H1 (cell line): ENCODE data around the gene GLUL. TPM values are rescaled to one million over a fixed set of nuclear protein-coding genes. Genes with fewer than 3 reads are reported as not detected.

Experiments
- CTCF ChIA-PET: fragments of 300-600 bp; sonication (Branson Sonifier 250); formaldehyde crosslinking; loops from one replicate; lab custom pipeline; 2021; ENCODE audit not compliant: partially characterized antibody; lab: Charles Lee
- POLR2A ChIA-PET: fragments of 300-600 bp; sonication (Branson Sonifier 250); formaldehyde crosslinking; loops from one replicate; lab custom pipeline; 2021; ENCODE audit warnings: inconsistent platforms; ENCODE audit not compliant: partially characterized antibody; lab: Charles Lee
- DNase-seq, 2 experiments: peaks; one replicate each; pipeline versions ENCODE4 v3.0.0 to v3.0.0-alpha.2; 2010 to 2022; ENCODE audit warnings: low spot score in 2 of 2, low read depth in 1 of 2, mixed read lengths in 1 of 2
- FAIRE-seq: peaks from 2 replicates; lab custom pipeline; 2011; peaks lifted over from hg19 to GRCh38; lab: Jason Lieb, UNC
- H2AFZ ChIP-seq: 2 replicates; pipeline ENCODE4 v1.8.1; 2012; ENCODE audit warnings: low read length, inconsistent platforms
- H2AK5ac ChIP-seq: 2 replicates; pipeline ENCODE4 v1.6.1; 2013; ENCODE audit warnings: low read depth, low read length
- H2BK120ac ChIP-seq: replicated peaks from 2 replicates; pipeline ENCODE3; 2013; ENCODE audit warnings: low read depth, low read length, inconsistent platforms
- H2BK12ac ChIP-seq: 2 replicates; pipeline ENCODE4 v1.6.1; 2013; ENCODE audit warnings: low read depth, low read length
- H2BK15ac ChIP-seq: 2 replicates; pipeline ENCODE4 v1.6.1; 2013; ENCODE audit warnings: low read length
- H2BK20ac ChIP-seq: 2 replicates; pipeline ENCODE4 v1.6.1; 2013; ENCODE audit warnings: low read length
- H2BK5ac ChIP-seq: 2 replicates; pipeline ENCODE4 v1.6.1; 2013; ENCODE audit warnings: low read depth, low read length
- H3K14ac ChIP-seq: 2 replicates; pipeline ENCODE4 v1.6.1; 2013; ENCODE audit warnings: inconsistent platforms; ENCODE audit not compliant: insufficient read length
- H3K18ac ChIP-seq: 2 replicates; pipeline ENCODE4 v1.6.1; 2013; ENCODE audit warnings: low read length; ENCODE audit errors: extremely low read depth
- H3K23ac ChIP-seq: 2 replicates; pipeline ENCODE4 v1.6.1; 2013; ENCODE audit warnings: inconsistent platforms; ENCODE audit not compliant: insufficient read length
- H3K23me2 ChIP-seq: 2 replicates; pipeline ENCODE4 v1.6.1; 2013; ENCODE audit warnings: low read depth, low read length
- H3K27ac ChIP-seq: 2 replicates; pipeline ENCODE4 v1.6.1; 2011; ENCODE audit warnings: low read depth, low read length, inconsistent platforms
- H3K27me3 ChIP-seq, 4 experiments: replicated peaks in 1 of 4; 1 replicate in 1 of 4; 2 replicates in 3 of 4; pipeline versions ENCODE4 v1.6.1 to v1.8.1; 2011 to 2013; ENCODE audit warnings: low read length in 3 of 4, mild to moderate bottlenecking in 3 of 4, inconsistent platforms in 2 of 4, mixed read lengths in 2 of 4, moderate library complexity in 1 of 4; ENCODE audit not compliant: control insufficient read depth in 3 of 4, insufficient read depth in 3 of 4; ENCODE audit errors: extremely low read depth in 1 of 4
- H3K36me3 ChIP-seq, 4 experiments: 2 replicates each; pipeline versions ENCODE4 v1.6.1 to v1.8.1; 2011 to 2013; ENCODE audit warnings: mild to moderate bottlenecking in 4 of 4, low read length in 3 of 4, moderate library complexity in 2 of 4, control low read depth in 1 of 4, inconsistent platforms in 1 of 4; ENCODE audit not compliant: insufficient read depth in 4 of 4, control insufficient read depth in 2 of 4
- H3K4ac ChIP-seq: replicated peaks from 2 replicates; pipeline ENCODE3; 2013; ENCODE audit warnings: low read length, low read depth, mixed read lengths, inconsistent platforms; ENCODE audit not compliant: insufficient read length
- H3K4me1 ChIP-seq, 4 experiments: replicated peaks in 1 of 4; 1 replicate in 1 of 4; 2 replicates in 3 of 4; pipeline versions ENCODE4 v1.6.1 to v1.8.1; 2011 to 2013; ENCODE audit warnings: low read length in 3 of 4, inconsistent platforms in 2 of 4, mixed read lengths in 1 of 4; ENCODE audit not compliant: insufficient read depth in 4 of 4, control insufficient read depth in 3 of 4
- H3K4me2 ChIP-seq, 2 experiments: 2 replicates each; pipeline versions ENCODE4 v1.6.1 to v1.8.1; 2011 to 2013; ENCODE audit warnings: low read depth in 2 of 2, low read length in 2 of 2, control low read depth in 1 of 2, inconsistent platforms in 1 of 2, mild to moderate bottlenecking in 1 of 2; ENCODE audit not compliant: insufficient read depth in 1 of 2
- H3K4me3 ChIP-seq, 4 experiments: fragments of 200-600, 300-600 bp in 1 of 4; sonication (generic), shearing (Covaris generic), sonication (Bioruptor Twin) in 1 of 4; 2 replicates each; pipeline versions ENCODE4 v1.5.1 to v1.8.1; 2011 to 2016; ENCODE audit warnings: low read length in 4 of 4, low read depth in 3 of 4, control low read depth in 2 of 4, inconsistent platforms in 2 of 4, mild to moderate bottlenecking in 2 of 4, mixed read lengths in 1 of 4, moderate library complexity in 1 of 4; ENCODE audit not compliant: insufficient read depth in 2 of 4; ENCODE audit errors: extremely low read depth in 1 of 4
- H3K56ac ChIP-seq: replicated peaks from 2 replicates; pipeline ENCODE3; 2013; ENCODE audit warnings: low read depth, mild to moderate bottlenecking, mixed read lengths, low read length, inconsistent platforms; ENCODE audit not compliant: insufficient read length
- H3K79me1 ChIP-seq: 2 replicates; pipeline ENCODE4 v1.6.1; 2013; ENCODE audit warnings: low read depth, low read length, control low read depth
- H3K79me2 ChIP-seq, 2 experiments: 2 replicates each; pipeline versions ENCODE4 v1.6.1 to v1.8.1; 2012 to 2013; ENCODE audit warnings: low read length in 2 of 2, mild to moderate bottlenecking in 2 of 2, inconsistent platforms in 1 of 2; ENCODE audit not compliant: insufficient read depth in 2 of 2, control insufficient read depth in 1 of 2
- H3K9ac ChIP-seq, 4 experiments: replicated peaks in 1 of 4; 1 replicate in 1 of 4; 2 replicates in 3 of 4; pipeline versions ENCODE4 v1.6.1 to v1.8.1; 2011 to 2013; ENCODE audit warnings: low read depth in 3 of 4, low read length in 3 of 4, control low read depth in 2 of 4, mild to moderate bottlenecking in 2 of 4, moderate library complexity in 2 of 4, inconsistent platforms in 1 of 4; ENCODE audit errors: extremely low read depth in 1 of 4
- H3K9me3 ChIP-seq, 2 experiments: 2 replicates each; pipeline versions ENCODE4 v1.6.1 to v1.8.1; 2012 to 2013; ENCODE audit warnings: mild to moderate bottlenecking in 2 of 2, moderate library complexity in 2 of 2, control low read depth in 1 of 2, inconsistent platforms in 1 of 2, low read depth in 1 of 2, low read length in 1 of 2, mixed read lengths in 1 of 2; ENCODE audit not compliant: insufficient read depth in 2 of 2
- H4K20me1 ChIP-seq, 2 experiments: replicated peaks in 1 of 2; 2 replicates each; pipeline versions ENCODE3 to v1.8.1; 2011 to 2013; ENCODE audit warnings: inconsistent platforms in 2 of 2, low read length in 2 of 2, mild to moderate bottlenecking in 1 of 2; ENCODE audit not compliant: insufficient read depth in 2 of 2, control insufficient read depth in 1 of 2
- H4K5ac ChIP-seq: 2 replicates; pipeline ENCODE4 v1.6.1; 2013; ENCODE audit warnings: low read length, low read depth, mixed read lengths, inconsistent platforms; ENCODE audit not compliant: insufficient read length
- H4K8ac ChIP-seq: 2 replicates; pipeline ENCODE4 v1.8.0; 2013; ENCODE audit warnings: mild to moderate bottlenecking, moderate library complexity, low read length, inconsistent platforms; ENCODE audit not compliant: insufficient read depth; ENCODE audit errors: extremely low read depth
- H4K91ac ChIP-seq: replicated peaks from 2 replicates; pipeline ENCODE3; 2013; ENCODE audit warnings: low read length, mixed read lengths, inconsistent platforms; ENCODE audit not compliant: insufficient read length
- ASH2L ChIP-seq: fragments of 200-600, 300-600 bp; sonication (generic); IDR thresholded peaks from one replicate; pipeline ENCODE4 v1.7.1; 2017; ENCODE audit warnings: low read length
- BCL11A ChIP-seq, 2 experiments: IDR thresholded peaks; one replicate each; pipeline ENCODE4 v1.6.1; 2011; ENCODE audit warnings: low read depth in 2 of 2, low read length in 2 of 2, mild to moderate bottlenecking in 2 of 2
- CREB1 ChIP-seq: IDR thresholded peaks from 2 replicates; pipeline ENCODE4 v1.6.1; 2012; ENCODE audit warnings: inconsistent platforms
- EP300 ChIP-seq, 2 experiments: IDR thresholded peaks; 1 replicate in 1 of 2; 2 replicates in 1 of 2; pipeline ENCODE4 v1.6.1; 2011 to 2012; ENCODE audit warnings: low read depth in 2 of 2, low read length in 2 of 2, mild to moderate bottlenecking in 2 of 2, borderline replicate concordance in 1 of 2, inconsistent platforms in 1 of 2, moderate library complexity in 1 of 2
- FOSL1 ChIP-seq: IDR thresholded peaks from 2 replicates; pipeline ENCODE4 v1.6.1; 2011; ENCODE audit warnings: mild to moderate bottlenecking, low read depth, low read length, moderate library complexity; ENCODE audit not compliant: insufficient read depth
- HDAC2 ChIP-seq, 2 experiments: fragments of 300-600 bp in 1 of 2; sonication (generic) in 1 of 2; IDR thresholded peaks; 2 replicates each; pipeline ENCODE4 v1.6.1; 2011 to 2012; ENCODE audit warnings: low read depth in 2 of 2, low read length in 2 of 2, mild to moderate bottlenecking in 2 of 2, moderate library complexity in 2 of 2, borderline replicate concordance in 1 of 2, inconsistent platforms in 1 of 2
- JUN ChIP-seq: IDR thresholded peaks from 2 replicates; pipeline ENCODE4 v1.6.1; 2011; ENCODE audit warnings: low read depth, mild to moderate bottlenecking, improper control_type of control experiment, low read length
- JUND ChIP-seq: IDR thresholded peaks from 2 replicates; pipeline ENCODE4 v1.6.1; 2011; ENCODE audit warnings: mild to moderate bottlenecking, improper control_type of control experiment, low read length
- MAFK ChIP-seq: IDR thresholded peaks from 2 replicates; pipeline ENCODE4 v1.6.1; 2012; ENCODE audit warnings: low read depth, mild to moderate bottlenecking, improper control_type of control experiment, low read length
- MAX ChIP-seq: IDR thresholded peaks from 2 replicates; pipeline ENCODE4 v1.6.1; 2012; ENCODE audit warnings: inconsistent platforms
- POLR2AphosphoS5 ChIP-seq: IDR thresholded peaks from 2 replicates; pipeline ENCODE4 v1.6.1; 2011; ENCODE audit warnings: low read depth, low read length
- SRF ChIP-seq: IDR thresholded peaks from 2 replicates; pipeline ENCODE4 v1.6.1; 2011; ENCODE audit warnings: mild to moderate bottlenecking, low read depth, low read length, moderate library complexity
- SUZ12 ChIP-seq: fragments of 200-600 bp; sonication (generic); IDR thresholded peaks from 2 replicates; pipeline ENCODE4 v1.6.1; 2012; ENCODE audit warnings: mild to moderate bottlenecking, inconsistent platforms, low read length, moderate library complexity, mixed read lengths
- TAF1 ChIP-seq: IDR thresholded peaks from 2 replicates; pipeline ENCODE4 v1.6.1; 2011; ENCODE audit warnings: mild to moderate bottlenecking, low read depth, low read length
- TAF7 ChIP-seq: optimal IDR thresholded peaks from 2 replicates; pipeline ENCODE3; 2011; ENCODE audit warnings: low read depth, mild to moderate bottlenecking, inconsistent platforms, low read length, moderate library complexity, borderline replicate concordance
- WGBS, 2 experiments: shearing (Covaris generic) in 1 of 2; methylation state at CpG; one replicate each; pipeline versions ENCODE4 v1.1.6 to v1.1.7; 2013 to 2015; ENCODE audit warnings: low lambda C conversion rate in 2 of 2, mixed read lengths in 2 of 2, inconsistent platforms in 1 of 2, low coverage in 1 of 2, missing lambda C conversion rate in 1 of 2; ENCODE audit not compliant: insufficient replicate concordance in 2 of 2, insufficient coverage in 1 of 2, insufficient read length in 1 of 2; ENCODE audit errors: extremely low coverage in 1 of 2, missing lambda C conversion rate in 1 of 2; 5-methylcytosine and 5-hydroxymethylcytosine counted together
- polyA plus RNA-seq, 7 experiments: library from polyadenylated mRNA; depleted of rRNA in 3 of 7; stranded (reverse) in 5 of 7; unstranded in 2 of 7; fragments of >200 nt in 5 of 7; fragments of 200-250 nt in 2 of 7; gene quantifications; 1 replicate in 5 of 7; 2 replicates in 1 of 7; 4 replicates in 1 of 7; pipeline versions ENCODE4 v1.2.1 to v1.2.3, GENCODE V29; 2011 to 2013; ENCODE audit warnings: missing spikeins in 2 of 7, mixed read lengths in 2 of 7
- total RNA-seq: library from RNA; stranded (reverse); fragmentation: NEBNext Ultra II Directional; extraction: Animal tissue kit (Norgen Biotek cat#: 25700); gene quantifications from 2 replicates; pipeline ENCODE4 v1.2.1, GENCODE V29; 2021

GLUL gene
- total and polyA plus RNA-seq, 2 of the 8 experiments (the other 6 are each of a cell fraction or from before 2014, with no cell fraction given) = 261 to 453 TPM

DNA sequence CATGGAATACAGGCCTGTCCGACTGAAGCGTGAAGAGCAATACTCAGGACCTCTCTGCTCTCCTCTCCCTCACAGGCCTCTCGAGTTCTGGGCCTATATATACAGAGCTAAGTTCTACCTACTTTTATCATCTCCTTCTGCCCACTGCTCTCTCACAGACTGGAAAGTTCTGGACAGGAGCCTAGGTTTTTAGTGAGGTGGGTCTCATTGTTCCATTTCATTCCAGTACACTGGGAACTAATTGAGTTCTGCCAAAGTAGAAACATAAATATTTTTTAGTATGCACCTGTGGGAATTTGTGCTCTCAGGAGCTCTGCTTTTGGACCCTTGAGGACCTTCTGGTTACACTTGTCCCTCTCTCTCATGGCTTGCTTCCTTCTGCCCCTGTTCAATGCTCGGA lies 9.0 kb upstream of the GLUL start, which contains the start of gene TEDDM1:
Gene TEDDM1, minus strand, starts transcription at position 101 of the 400 bp plus-strand sequence. CDS start 182 bp downstream, outside the sequence.
- Histone ChIP-seq H4K8ac (peak within 1 kb of the TSS; percentile 48; the same call in 1 of the 2 replicates), H3K4me1 (no peaks in the 10 kb centered on the region), H2BK5ac (no peak within 1 kb of the TSS), H3K23ac (no peak within 1 kb of the TSS), H2BK12ac (no peak within 1 kb of the TSS), H3K36me3 (no peaks in the 10 kb centered on the region), H3K9me3 (no peaks in the 10 kb centered on the region), H3K79me2 (no peaks in the 10 kb centered on the region), H3K4ac (no peak within 1 kb of the TSS), H3K27ac (no peak within 1 kb of the TSS), H4K91ac (no peak within 1 kb of the TSS), H4K20me1 (no peaks in the 10 kb centered on the region), H2BK20ac (no peak within 1 kb of the TSS), H2AK5ac (no peak within 1 kb of the TSS), H3K27me3 (no peaks in the 10 kb centered on the region), H3K4me3 (no peak within 1 kb of the TSS), H3K18ac (no peak within 1 kb of the TSS), H3K4me2 (no peak within 1 kb of the TSS), H3K14ac (no peak within 1 kb of the TSS), H3K9ac (no peak within 1 kb of the TSS), H2BK15ac (no peak within 1 kb of the TSS), H3K56ac (no peak within 1 kb of the TSS), H2BK120ac (no peak within 1 kb of the TSS), H4K5ac (no peak within 1 kb of the TSS), H3K79me1 (no peaks in the 10 kb centered on the region), H3K23me2 (no peaks in the 10 kb centered on the region), H2AFZ (no peak within 1 kb of the TSS)
- TF ChIP-seq POLR2AphosphoS5 = no peak
- no peak for TF ChIP-seq JUN
- TF ChIP-seq BCL11A (IDR thresholded peaks at IDR 0.05; ENCODE audit: low read depth in 2 of 2, low read length in 2 of 2) = no peak
- TF ChIP-seq HDAC2 (IDR thresholded peaks at IDR 0.05; ENCODE audit: borderline replicate concordance in 1 of 2, low read depth in 2 of 2, low read length in 2 of 2) = no peak
- TF ChIP-seq MAFK = no peak
- no peak for TF ChIP-seq CREB1
- TF ChIP-seq TAF7 = no peak
- TF ChIP-seq SUZ12 = no peak
- TF ChIP-seq SRF = no peak
- TF ChIP-seq JUND = no peak
- TF ChIP-seq EP300 (IDR thresholded peaks at IDR 0.05; ENCODE audit: borderline replicate concordance in 1 of 2, low read depth in 2 of 2, low read length in 2 of 2) = no peak
- TF ChIP-seq MAX = no peak
- no peak for TF ChIP-seq TAF1
- TF ChIP-seq ASH2L = no peak
- no peak for TF ChIP-seq FOSL1
- POLR2A ChIA-PET = interaction anchor here (1.6 to 2.7 kb wide), 3 partner anchors 9 to 17 kb away, joined by 3 to 10 read pairs (median 8); partner anchors contain the start of gene GLUL
- DNase-seq (no peak), FAIRE-seq (no peak)
- CTCF ChIA-PET = interaction anchor here (0.6 to 6.8 kb wide), 8 partner anchors 8 to 593 kb away, joined by 3 to 107 read pairs (median 7); no protein-coding TSS in a partner anchor
- 89% methylated on average over 4 of the region's 4 CpGs; no CpG with 5 or more reads in 1 of the 2 experiments for WGBS, 2 experiments
